ENCODE data around the gene ANKRA2.

DNA sequence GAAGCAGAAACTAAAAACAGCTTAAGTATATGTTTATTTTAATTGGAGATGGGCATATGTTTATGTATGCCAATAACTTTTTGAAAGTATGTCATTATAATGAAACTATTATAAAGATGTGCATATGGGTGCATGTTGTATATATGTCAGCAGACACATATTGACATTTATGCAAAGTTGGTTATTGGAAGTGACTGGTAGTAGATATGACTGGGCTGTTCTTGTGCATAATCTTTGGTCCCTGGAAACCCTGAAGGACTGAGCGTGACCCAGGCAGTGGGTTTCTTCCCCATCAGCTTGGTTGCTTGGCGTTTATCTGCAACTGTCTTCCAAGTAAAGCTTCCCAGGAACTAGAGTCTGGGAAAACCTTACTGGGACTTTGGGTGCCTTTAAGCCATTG, 25.7 kb downstream of the ANKRA2 start:
- TF ChIP-seq, protein P1, sequence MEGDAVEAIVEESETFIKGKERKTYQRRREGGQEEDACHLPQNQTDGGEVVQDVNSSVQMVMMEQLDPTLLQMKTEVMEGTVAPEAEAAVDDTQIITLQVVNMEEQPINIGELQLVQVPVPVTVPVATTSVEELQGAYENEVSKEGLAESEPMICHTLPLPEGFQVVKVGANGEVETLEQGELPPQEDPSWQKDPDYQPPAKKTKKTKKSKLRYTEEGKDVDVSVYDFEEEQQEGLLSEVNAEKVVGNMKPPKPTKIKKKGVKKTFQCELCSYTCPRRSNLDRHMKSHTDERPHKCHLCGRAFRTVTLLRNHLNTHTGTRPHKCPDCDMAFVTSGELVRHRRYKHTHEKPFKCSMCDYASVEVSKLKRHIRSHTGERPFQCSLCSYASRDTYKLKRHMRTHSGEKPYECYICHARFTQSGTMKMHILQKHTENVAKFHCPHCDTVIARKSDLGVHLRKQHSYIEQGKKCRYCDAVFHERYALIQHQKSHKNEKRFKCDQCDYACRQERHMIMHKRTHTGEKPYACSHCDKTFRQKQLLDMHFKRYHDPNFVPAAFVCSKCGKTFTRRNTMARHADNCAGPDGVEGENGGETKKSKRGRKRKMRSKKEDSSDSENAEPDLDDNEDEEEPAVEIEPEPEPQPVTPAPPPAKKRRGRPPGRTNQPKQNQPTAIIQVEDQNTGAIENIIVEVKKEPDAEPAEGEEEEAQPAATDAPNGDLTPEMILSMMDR (IDR thresholded peaks at IDR 0.05), result no peak
- TF ChIP-seq POLR2A (IDR thresholded peaks at IDR 0.05), result no peak

Data from Peyer's patch (tissue), 4 donors.